Activated naive CD8-positive, alpha-beta T cell (primary cell): Measurements from ENCODE around the gene KRTAP19-8.

ENCODE experiments used
- H3K27ac Mint-ChIP-seq: one replicate; pipeline ENCODE4 v1.8.0; 2021; ENCODE audit warnings: mixed read lengths
- H3K27me3 Mint-ChIP-seq: one replicate; pipeline ENCODE4 v1.8.0; 2021; ENCODE audit warnings: mixed read lengths
- H3K36me3 Mint-ChIP-seq: one replicate; pipeline ENCODE4 v1.8.0; 2021; ENCODE audit warnings: mixed read lengths
- H3K4me1 Mint-ChIP-seq: one replicate; pipeline ENCODE4 v1.8.0; 2021; ENCODE audit warnings: low read depth, mixed read lengths
- H3K4me3 Mint-ChIP-seq: one replicate; pipeline ENCODE4 v1.8.0; 2021; ENCODE audit warnings: mild to moderate bottlenecking, mixed read lengths
- H3K9me3 Mint-ChIP-seq: one replicate; pipeline ENCODE4 v1.8.0; 2021; ENCODE audit warnings: low read depth, mixed read lengths

Gene KRTAP19-8, protein sequence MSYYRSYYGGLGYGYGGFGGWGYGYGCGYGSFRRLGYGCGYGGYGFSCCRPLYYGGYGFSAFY

DNA sequence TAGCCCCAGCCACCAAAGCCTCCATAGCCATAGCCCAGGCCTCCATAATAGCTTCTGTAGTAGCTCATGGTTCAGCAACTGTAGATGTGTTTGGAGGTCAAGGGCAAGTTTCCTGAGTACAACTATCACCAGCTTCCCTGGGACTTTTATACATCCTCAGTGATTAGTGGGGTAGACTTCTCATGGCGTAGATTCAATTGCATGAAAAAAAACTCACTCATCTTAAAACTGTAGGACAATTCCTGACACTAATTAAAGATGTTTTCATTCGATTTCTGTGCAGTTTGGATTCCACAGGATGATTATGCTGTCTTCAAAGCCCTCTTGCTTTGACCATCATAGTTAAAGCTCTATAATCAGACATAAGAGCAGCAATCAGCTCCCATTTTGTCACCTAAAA, at the start of gene KRTAP19-8:
Gene KRTAP19-8 (minus strand): TSS at position 101 of the 400 bp plus-strand sequence. CDS start 33 bp downstream, at position 68.
- peaks cover 3% of the 10 kb centered on the region for H3K9me3 Mint-ChIP-seq
- H3K4me3 Mint-ChIP-seq, result no peak within 1 kb of the TSS
- H3K36me3 Mint-ChIP-seq, result no peaks in the 10 kb centered on the region
- H3K4me1 Mint-ChIP-seq, result no peaks in the 10 kb centered on the region
- H3K27me3 Mint-ChIP-seq, result peaks cover 20% of the 10 kb centered on the region
- no peak within 1 kb of the TSS for H3K27ac Mint-ChIP-seq

DNA sequence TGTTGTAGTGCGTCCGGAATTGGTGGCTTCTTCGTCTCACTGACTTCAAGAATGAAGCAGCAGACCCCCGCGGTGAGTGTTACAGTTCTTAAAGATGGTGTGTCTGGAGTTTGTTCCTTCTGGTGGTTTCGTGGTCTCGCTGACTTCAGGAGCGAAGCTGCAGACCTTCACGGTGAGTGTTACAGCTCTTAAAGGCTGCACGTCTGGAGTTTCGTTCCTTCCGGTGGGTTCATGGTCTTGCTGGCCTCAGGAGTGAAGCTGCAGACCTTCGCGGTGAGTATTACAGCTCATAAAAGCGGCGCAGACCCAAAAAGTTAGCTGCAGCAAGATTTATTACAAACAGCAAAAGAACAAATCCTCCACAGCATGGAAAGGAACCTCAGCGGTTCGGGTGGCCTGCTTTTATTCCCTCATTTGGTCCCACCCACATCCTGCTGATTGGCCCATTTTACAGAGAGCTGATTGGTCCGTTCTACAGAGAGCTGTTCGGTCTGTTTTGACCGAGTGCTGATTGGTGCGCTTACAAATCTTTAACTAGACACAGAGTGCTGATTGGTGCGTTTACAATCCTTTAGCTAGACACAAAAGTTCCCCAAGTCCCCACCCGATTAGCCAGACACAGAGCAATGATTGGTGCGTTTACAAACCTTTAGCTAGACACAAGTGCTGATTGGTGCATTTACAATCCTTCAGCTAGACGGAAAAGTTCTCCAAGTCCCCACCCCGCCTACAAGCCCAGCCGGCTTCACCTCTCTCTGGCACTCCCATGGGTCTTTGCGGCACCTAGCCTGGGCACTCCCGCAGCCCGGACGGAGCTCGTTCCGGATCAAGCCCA, 49.6 kb upstream of the KRTAP19-8 start:
- peaks cover 3% of the 10 kb centered on the region for H3K36me3 Mint-ChIP-seq
- H3K4me1 Mint-ChIP-seq, result peaks cover 2% of the 10 kb centered on the region
- H3K27ac Mint-ChIP-seq, result no peak overlapping the region
- H3K27me3 Mint-ChIP-seq, result peaks cover 2% of the 10 kb centered on the region
- no peaks in the 10 kb centered on the region for H3K9me3 Mint-ChIP-seq
- peak overlapping the region; percentile 38 for H3K4me3 Mint-ChIP-seq

DNA sequence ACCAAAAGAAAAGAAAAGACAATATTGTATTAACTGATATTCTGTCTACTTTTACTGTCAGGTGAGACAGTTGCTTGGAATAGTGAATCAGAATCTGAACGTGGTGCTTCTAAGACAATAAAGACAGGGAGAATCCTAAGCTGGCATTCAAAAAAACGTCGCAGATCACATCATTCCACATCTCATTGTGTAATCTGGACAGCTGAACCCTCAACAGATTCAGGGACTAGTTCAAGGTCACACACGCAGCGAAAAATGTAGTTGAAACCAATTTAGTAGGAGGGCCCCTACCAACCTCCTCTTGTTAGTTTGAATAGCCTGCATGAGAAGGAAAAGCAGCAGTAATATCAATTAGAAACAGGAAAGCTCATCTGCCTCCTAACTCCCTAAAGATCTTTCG, 46.4 kb upstream of the KRTAP19-8 start:
- H3K27ac Mint-ChIP-seq, result no peak overlapping the region
- no peaks in the 10 kb centered on the region for H3K36me3 Mint-ChIP-seq
- H3K27me3 Mint-ChIP-seq, result peaks cover 2% of the 10 kb centered on the region
- peaks cover 2% of the 10 kb centered on the region for H3K4me1 Mint-ChIP-seq
- no peaks in the 10 kb centered on the region for H3K9me3 Mint-ChIP-seq
- no peak overlapping the region for H3K4me3 Mint-ChIP-seq

DNA sequence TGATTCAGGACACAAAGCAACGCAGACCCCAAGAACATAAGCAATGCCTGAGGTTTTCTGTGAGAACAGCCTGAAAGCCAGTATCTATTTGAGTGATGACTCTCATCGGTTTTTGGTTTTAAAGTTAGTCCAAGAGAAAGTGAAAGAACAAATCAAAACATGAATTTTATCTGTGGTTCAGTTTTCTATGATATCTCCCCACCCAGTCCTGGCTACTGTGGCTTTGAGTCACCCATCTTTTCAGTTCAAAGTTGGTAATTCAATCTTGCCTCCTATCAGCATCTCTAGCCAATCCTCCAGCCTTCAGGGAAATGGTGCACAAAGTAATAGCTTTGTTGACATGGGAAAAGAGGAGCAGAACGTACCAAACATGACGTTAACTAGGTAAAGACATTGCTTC, 40.5 kb upstream of the KRTAP19-8 start:
- Mint-ChIP-seq H3K36me3 (no peaks in the 10 kb centered on the region), H3K9me3 (no peaks in the 10 kb centered on the region), H3K27ac (no peak overlapping the region), H3K4me1 (no peaks in the 10 kb centered on the region), H3K4me3 (no peak overlapping the region), H3K27me3 (peaks cover 6% of the 10 kb centered on the region)

DNA sequence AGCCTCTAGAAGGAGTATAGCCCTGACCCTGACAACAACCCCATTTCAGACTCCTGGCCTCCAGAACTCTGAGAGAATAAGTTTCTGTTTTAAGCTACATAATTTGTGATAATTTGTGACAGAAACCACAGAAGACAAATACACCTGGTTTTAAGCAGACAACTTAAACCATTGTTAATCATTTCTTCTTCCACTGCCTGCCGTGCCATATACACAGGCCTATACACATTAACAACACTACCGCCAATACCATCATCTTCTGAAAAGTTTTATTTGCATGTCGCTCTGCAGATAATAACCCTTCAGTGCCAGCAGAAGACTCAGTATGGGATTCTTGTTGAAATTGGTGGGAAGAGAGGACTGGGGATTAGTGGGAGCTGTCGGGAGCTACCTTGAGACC, 39.9 kb upstream of the KRTAP19-8 start:
- no peak overlapping the region for H3K4me3 Mint-ChIP-seq
- no peaks in the 10 kb centered on the region for H3K4me1 Mint-ChIP-seq
- H3K9me3 Mint-ChIP-seq, result no peaks in the 10 kb centered on the region
- H3K36me3 Mint-ChIP-seq, result no peaks in the 10 kb centered on the region
- no peak overlapping the region for H3K27ac Mint-ChIP-seq
- peaks cover 6% of the 10 kb centered on the region for H3K27me3 Mint-ChIP-seq

DNA sequence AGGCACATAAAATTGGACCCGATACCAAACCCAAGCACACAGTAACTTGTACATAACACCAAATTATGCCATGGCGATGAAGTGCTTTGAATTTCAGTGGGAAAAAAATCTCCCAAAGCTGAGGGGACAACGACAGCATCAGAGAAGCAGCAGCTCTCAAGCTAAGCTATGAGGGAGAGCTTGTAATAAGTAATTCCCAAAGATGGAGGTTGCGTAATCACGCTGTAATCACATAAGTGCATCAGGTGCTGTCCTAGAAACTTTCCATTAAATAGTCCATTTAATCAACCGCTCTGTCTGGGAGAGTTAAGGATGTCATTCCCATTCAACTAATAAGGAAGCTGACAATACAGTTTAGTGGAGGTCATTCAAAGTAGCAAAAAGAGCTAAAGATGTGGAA, 37.6 kb upstream of the KRTAP19-8 start:
- H3K9me3 Mint-ChIP-seq, result no peaks in the 10 kb centered on the region
- H3K27me3 Mint-ChIP-seq, result peaks cover 15% of the 10 kb centered on the region

DNA sequence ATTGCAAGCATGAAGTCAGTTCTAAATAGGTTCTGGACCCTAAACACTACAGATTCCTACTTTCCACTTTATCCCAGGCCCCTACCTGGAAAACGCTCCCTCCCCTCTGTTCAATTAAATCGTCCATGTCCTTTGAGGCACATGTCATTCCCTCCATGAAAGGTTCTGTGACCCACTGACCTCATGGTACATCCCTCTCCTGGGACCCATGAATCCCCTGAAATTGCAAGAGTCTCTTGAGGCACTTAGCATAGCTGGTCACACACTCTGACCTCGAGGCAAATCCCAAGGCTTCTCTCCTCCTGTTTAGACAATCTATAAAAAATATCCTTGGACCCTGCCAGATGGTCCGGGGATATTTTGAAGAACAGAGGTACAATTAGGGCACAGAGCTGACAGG, 34.3 kb upstream of the KRTAP19-8 start:
- Mint-ChIP-seq H3K4me3 (no peak overlapping the region), H3K4me1 (no peaks in the 10 kb centered on the region), H3K27me3 (peaks cover 17% of the 10 kb centered on the region), H3K36me3 (no peaks in the 10 kb centered on the region), H3K27ac (no peak overlapping the region), H3K9me3 (no peaks in the 10 kb centered on the region)

More for the DNA sequence above, 37.6 kb upstream of the KRTAP19-8 start:
- Mint-ChIP-seq H3K4me1 (no peaks in the 10 kb centered on the region), H3K4me3 (no peak overlapping the region), H3K27ac (no peak overlapping the region), H3K36me3 (no peaks in the 10 kb centered on the region)

DNA sequence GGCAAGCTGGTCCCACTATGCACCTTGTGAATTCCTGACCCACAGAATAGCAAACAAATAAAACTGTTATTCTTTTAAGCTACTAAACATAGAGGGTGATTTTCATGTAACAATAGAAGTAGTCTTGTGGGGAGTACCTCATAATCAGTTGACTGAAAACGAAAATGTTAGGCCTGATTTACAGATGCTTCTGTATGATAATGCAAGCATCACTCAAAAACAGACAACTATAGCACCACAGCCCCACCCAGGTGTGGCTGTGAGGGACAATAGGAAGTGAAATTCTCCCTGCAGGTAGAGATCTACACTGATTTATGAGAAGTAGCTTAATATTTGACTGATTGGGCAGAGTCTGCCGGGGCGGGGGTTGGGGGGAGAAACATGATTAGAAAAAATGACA, 26.5 kb upstream of the KRTAP19-8 start:
- Mint-ChIP-seq H3K27me3 (peaks cover 4% of the 10 kb centered on the region), H3K4me3 (no peak overlapping the region), H3K9me3 (no peaks in the 10 kb centered on the region), H3K27ac (no peak overlapping the region), H3K36me3 (no peaks in the 10 kb centered on the region), H3K4me1 (no peaks in the 10 kb centered on the region)

DNA sequence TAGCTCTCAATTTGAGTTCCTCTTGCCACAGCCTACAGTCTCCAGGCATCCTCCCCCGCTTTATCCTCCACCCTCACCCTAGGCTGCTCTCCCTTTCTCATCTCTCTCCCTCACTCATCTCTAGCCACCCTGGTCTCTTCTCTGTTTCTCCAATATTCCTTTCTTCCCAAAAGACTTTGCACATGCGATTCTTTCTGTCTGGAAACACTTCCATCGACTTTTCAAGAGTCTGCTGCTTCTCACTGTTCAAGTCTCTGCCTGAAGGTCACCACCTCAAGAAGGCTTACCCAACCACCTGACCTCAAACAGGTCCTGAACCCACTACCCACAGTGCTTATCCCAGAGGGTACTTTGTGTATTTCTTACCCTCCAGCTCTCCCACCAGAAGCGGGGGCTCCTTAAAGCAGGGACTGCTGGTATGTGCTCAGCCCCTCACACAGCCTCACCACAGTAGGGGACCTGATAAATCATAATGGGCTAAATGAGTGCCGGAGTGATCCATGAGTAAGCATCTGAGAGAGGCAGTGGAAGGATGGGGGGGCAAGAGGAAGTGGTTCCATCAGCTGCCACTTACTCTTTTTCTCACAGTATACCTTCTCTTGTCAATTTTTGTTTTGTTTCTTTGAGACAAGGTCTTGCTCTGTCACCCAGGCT, 14.3 kb upstream of the KRTAP19-8 start:
- Mint-ChIP-seq H3K27me3 (no peaks in the 10 kb centered on the region), H3K9me3 (peaks cover 9% of the 10 kb centered on the region), H3K36me3 (peaks cover 3% of the 10 kb centered on the region), H3K27ac (no peak overlapping the region), H3K4me3 (no peak overlapping the region), H3K4me1 (no peaks in the 10 kb centered on the region)

DNA sequence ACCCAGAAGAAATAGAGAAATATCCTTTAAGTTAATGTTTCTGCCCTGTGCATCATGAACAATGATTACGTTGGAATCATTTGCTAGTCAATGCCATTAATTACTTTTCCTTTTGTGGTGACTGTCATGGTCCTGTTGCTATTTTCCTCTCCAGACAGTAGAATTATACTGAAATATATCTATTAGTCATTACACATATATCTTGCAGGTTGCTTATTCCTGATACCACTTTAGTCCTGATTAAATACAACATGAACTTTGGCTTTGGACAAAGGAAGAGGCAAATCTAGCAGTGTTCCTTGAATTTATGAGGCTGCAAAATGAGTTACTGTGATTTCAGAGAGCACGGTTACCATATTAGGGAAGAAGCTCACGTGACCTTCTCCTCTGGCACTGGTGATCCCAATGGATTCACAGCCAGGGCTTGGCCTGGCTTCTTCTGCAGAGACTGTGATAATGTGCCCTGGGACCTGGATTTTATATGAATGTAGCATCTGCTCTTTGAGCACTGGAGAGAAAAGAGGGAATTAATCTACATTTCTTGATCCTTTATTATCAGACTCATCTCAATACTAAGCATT, 12.4 kb upstream of the KRTAP19-8 start:
- Mint-ChIP-seq H3K4me3 (no peak overlapping the region), H3K9me3 (no peaks in the 10 kb centered on the region), H3K4me1 (no peaks in the 10 kb centered on the region), H3K27me3 (peaks cover 1% of the 10 kb centered on the region), H3K36me3 (no peaks in the 10 kb centered on the region), H3K27ac (no peak overlapping the region)

DNA sequence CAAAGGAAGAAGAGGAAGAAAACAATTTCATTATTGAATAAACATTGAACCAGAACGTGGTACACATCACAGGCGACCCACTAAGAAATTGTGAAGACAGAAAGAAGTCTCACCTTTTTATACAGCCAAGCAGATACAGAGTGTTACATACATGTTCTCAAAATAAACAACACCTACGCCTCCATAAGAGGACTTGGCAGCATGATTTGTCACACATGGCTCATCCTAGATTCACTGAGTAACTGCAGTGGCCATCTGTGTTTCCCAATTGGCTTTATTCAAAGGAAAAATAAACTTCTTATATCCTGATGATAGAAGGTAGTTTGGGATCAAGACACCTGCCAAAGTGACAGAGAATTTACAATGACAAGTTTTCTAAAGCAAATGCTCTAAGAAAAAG, 7.6 kb upstream of the KRTAP19-8 start:
- H3K36me3 Mint-ChIP-seq, result no peaks in the 10 kb centered on the region
- no peaks in the 10 kb centered on the region for H3K9me3 Mint-ChIP-seq
- H3K27ac Mint-ChIP-seq, result no peak overlapping the region
- H3K4me1 Mint-ChIP-seq, result no peaks in the 10 kb centered on the region
- H3K27me3 Mint-ChIP-seq, result peaks cover 6% of the 10 kb centered on the region
- no peak overlapping the region for H3K4me3 Mint-ChIP-seq

DNA sequence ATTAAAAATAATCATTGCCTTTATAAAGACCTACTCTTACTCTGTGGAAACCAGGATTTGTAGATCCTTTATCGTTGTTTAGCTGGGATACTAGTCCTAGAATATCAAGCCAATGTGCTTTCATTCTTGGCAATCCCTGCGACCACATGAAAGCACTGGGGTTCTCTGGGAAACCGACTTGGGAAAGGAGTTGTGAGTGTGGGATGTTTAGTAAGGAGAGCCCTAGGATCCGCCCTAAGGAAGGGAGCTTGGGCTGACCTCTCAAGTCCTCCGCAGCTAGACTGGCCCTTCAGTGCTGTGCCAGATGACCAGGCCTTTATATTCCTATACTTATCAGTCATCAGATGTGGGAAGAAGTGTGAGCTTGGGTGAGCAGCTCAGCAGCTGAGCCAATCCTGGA, 5.2 kb upstream of the KRTAP19-8 start:
- H3K9me3 Mint-ChIP-seq, result no peaks in the 10 kb centered on the region

DNA sequence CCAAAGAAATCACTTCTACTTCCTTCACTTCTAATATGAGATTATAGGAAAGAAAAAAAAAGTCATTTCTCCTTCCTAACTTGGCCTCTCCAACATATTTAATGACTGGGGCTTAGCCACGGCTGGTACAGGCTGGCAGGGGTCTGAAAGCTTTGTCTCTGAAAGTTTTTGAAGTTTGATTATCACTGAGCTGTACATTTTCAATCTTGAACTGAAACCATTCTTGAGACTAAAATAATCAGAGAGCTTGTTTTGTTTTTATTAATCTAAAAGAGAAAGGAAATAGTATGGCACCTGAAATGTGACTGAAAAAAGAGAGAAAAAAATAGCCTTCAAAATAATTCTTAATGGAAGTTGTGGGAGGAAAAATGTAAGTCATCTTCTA, 3.8 kb upstream of the KRTAP19-8 start:
- H3K36me3 Mint-ChIP-seq, result no peaks in the 10 kb centered on the region
- peaks cover 8% of the 10 kb centered on the region for H3K27me3 Mint-ChIP-seq
- no peaks in the 10 kb centered on the region for H3K9me3 Mint-ChIP-seq
- no peaks in the 10 kb centered on the region for H3K4me1 Mint-ChIP-seq
- H3K27ac Mint-ChIP-seq, result no peak overlapping the region
- no peak overlapping the region for H3K4me3 Mint-ChIP-seq

More for the DNA sequence above, 5.2 kb upstream of the KRTAP19-8 start:
- Mint-ChIP-seq H3K27me3 (peaks cover 6% of the 10 kb centered on the region), H3K27ac (no peak overlapping the region), H3K4me1 (no peaks in the 10 kb centered on the region), H3K36me3 (no peaks in the 10 kb centered on the region), H3K4me3 (no peak overlapping the region)

DNA sequence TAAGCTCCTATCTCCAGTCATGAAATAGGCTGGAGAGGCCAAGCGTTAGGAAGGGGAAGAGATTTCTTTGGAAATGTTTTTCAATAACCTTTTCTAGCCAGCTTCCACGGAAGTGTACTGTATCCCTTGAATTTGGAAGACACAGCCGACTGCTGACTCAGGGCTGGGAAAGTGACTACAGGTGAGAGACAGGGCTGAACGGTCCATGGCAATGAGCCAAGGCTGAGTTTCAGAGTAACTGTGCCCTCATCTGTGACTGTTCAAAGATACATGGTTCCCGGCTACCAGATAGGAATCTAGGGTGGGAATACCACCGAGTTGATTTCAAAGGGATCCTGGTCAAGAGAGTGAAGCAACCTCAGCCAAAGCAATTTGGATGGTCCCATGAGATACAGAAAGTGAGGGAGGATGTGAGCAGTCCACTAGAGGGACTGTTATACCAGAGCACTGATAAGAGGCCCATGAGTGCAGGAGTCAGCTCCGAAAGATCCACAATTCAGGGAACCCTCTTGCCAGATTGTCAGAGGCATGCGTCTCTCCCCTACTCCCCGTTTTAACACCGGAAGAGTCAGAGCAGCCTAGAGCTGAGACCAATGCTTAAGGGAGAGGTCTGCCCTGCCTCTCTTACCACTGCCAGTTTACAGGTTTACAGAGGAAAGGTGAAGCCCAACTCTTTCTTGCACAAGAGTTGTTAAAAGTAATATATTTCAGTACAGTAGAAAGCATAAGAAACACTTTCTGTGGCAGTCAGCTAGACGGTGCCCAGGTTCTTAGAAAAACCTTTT, 3.2 kb upstream of the KRTAP19-8 start:
- no peaks in the 10 kb centered on the region for H3K9me3 Mint-ChIP-seq
- no peak overlapping the region for H3K4me3 Mint-ChIP-seq
- no peak overlapping the region for H3K27ac Mint-ChIP-seq
- no peaks in the 10 kb centered on the region for H3K4me1 Mint-ChIP-seq
- no peaks in the 10 kb centered on the region for H3K36me3 Mint-ChIP-seq
- peaks cover 12% of the 10 kb centered on the region for H3K27me3 Mint-ChIP-seq

DNA sequence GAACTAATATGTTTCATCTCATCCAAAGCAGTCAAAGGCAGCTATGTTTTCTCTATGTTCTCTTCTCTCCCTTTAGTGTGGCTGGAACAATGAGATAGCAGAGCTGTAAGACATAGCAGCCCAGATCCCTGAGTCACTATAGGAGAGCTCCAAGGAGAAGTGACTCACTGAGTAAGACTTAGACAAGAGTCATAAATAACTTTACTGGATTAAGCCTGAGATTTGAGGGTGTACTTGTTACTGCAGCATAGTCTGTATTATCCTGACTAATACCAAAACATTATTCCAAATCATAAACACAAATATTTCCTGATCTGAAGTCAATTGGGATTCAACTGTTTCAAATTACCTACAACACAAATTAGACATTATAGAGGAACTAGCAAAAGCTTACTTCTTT, 3.9 kb downstream of the KRTAP19-8 start:
- peaks cover 20% of the 10 kb centered on the region for H3K27me3 Mint-ChIP-seq
- peaks cover 3% of the 10 kb centered on the region for H3K9me3 Mint-ChIP-seq
- no peaks in the 10 kb centered on the region for H3K4me1 Mint-ChIP-seq
- no peak overlapping the region for H3K27ac Mint-ChIP-seq
- H3K36me3 Mint-ChIP-seq, result no peaks in the 10 kb centered on the region
- H3K4me3 Mint-ChIP-seq, result no peak overlapping the region
